Muscle of leg (tissue), 11 donors: Measurements from ENCODE around the gene IER3. TPM values are rescaled to one million over a fixed set of nuclear protein-coding genes. Genes with fewer than 3 reads are reported as not detected.

ENCODE experiments used
- DNase-seq: peaks from one replicate; pipeline ENCODE4 v3.0.0; 2013
- H3K27ac ChIP-seq: one replicate; pipeline ENCODE4 v1.5.1; 2013; ENCODE audit warnings: mild to moderate bottlenecking, low read length, control low read depth
- H3K27me3 ChIP-seq: one replicate; pipeline ENCODE4 v1.6.1; 2013; ENCODE audit warnings: low read length; ENCODE audit not compliant: control insufficient read depth, insufficient read depth
- H3K36me3 ChIP-seq: one replicate; pipeline ENCODE4 v1.6.1; 2013; ENCODE audit warnings: low read length; ENCODE audit not compliant: control insufficient read depth, insufficient read depth
- H3K4me1 ChIP-seq: one replicate; pipeline ENCODE4 v1.6.1; 2013; ENCODE audit warnings: low read length; ENCODE audit not compliant: control insufficient read depth, insufficient read depth
- H3K4me3 ChIP-seq: one replicate; pipeline ENCODE4 v1.5.1; 2013; ENCODE audit warnings: low read length, control low read depth
- H3K9me3 ChIP-seq: replicated peaks from 2 replicates; pipeline ENCODE4 v1.6.1; 2013; ENCODE audit warnings: low read depth, low read length; ENCODE audit not compliant: control insufficient read depth
- WGBS: methylation state at CpG from one replicate; pipeline ENCODE4 v1.1.5; 2013; ENCODE audit warnings: missing lambda C conversion rate; ENCODE audit not compliant: insufficient coverage; 5-methylcytosine and 5-hydroxymethylcytosine counted together
- polyA plus RNA-seq, 8 donors: library from polyadenylated mRNA; unstranded; fragments of 120-200 nt; gene quantifications; one replicate each; pipeline versions ENCODE4 v1.2.1 to v1.2.3, GENCODE V29; 2013; ENCODE audit warnings: inconsistent platforms in 1 of 8, low replicate concordance in 1 of 8; ENCODE audit not compliant: insufficient read length in 8 of 8, insufficient read depth in 1 of 8
- total RNA-seq: library from RNA; stranded (reverse); fragments of 120-200 nt; gene quantifications from one replicate; pipeline ENCODE4 v1.2.4, GENCODE V29; 2013

Gene IER3
- total and polyA plus RNA-seq, 9 donors: 5.8 to 22.6 (median 12.6) TPM

- H3K4me1 ChIP-seq: peaks cover 30% of the 10 kb centered on the region
- WGBS: 93% methylated on average over 9 of the region's 12 CpGs
- H3K9me3 ChIP-seq: no peaks in the 10 kb centered on the region
- no peak overlapping the region for H3K4me3 ChIP-seq
- H3K36me3 ChIP-seq: no peaks in the 10 kb centered on the region
- H3K27me3 ChIP-seq: no peaks in the 10 kb centered on the region
- no peak for DNase-seq
- no peak overlapping the region for H3K27ac ChIP-seq
Measured at GRCh38 chr6:30749554-30750378, 5.4 kb upstream of the IER3 start.

DNA sequence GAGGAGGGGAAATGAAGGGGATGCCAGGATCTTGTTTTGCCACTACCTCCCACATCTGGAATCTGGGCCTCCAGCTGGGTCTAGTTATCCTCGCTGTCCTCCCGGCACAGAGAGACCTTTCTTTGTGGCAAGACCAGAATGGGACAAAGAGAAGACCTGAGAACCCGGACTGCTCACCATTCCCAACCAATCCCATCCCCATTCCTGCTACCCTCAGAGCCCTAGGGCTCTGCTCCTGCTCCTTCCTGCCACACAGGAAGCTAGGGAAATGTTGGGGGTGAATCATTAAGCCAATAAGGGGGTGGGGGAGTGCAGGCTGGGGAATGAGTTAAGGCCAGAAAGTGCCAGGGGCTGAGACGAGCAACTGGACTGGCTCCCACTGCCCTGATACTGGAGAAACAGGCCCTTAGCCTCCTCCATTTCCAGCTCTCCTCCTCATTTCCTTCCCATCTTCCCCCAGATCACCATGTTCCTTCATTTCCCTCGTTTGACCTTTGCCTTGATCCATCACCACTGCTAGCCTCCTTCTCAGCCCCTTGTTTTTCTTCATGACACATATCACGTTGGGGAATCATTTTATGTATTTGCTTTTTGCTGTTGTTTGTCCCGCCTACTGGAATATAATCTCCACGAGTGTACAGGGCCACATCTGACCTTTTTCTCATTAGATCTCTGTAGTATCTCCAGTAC lies 4.6 kb upstream of the IER3 start:
- Histone ChIP-seq H3K27me3 (no peaks in the 10 kb centered on the region), H3K4me3 (no peak overlapping the region), H3K9me3 (no peaks in the 10 kb centered on the region), H3K27ac (no peak overlapping the region), H3K36me3 (no peaks in the 10 kb centered on the region), H3K4me1 (peaks cover 36% of the 10 kb centered on the region)
- DNase-seq: no peak
- 61% methylated on average over 3 of the region's 8 CpGs for WGBS

DNA sequence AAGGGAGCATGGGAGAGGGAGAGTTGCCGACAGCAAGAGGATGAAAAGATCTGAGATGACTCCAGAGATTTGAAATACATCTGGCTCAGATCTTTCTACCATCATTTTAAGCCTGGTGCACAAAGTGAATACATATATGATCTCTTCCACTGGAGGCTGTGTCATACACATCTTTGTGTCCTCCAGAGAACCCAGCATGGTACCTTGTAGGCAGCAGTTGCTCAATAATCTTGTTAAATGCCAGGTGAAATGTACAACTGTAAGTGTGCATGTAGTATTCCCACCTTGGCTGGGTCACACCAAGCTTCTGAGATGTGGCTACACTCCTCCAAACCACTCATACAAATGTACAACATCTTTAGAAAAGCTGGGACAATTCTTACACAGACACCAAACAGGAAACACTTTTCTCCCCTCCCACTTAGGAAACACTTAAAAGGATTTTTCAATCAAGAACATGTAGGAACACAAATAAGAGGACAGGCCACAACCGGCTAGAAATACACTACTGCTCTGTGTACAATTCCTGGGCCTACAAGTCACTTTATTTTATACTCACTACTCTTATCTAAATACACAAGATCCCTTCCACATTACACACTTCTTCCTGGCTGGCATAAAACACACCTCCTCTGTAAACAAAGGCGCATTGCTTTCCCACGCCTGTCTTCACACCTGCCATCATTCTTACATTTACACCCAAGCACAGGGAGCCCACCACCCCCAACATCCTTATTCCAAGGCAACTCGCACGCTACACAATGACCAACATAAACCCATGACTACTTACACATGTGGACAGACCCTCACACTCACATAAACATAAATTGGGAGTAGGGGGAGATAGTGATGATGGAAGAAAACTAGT lies 3.8 kb upstream of the IER3 start:
- Histone ChIP-seq H3K4me3 (no peak overlapping the region), H3K9me3 (no peaks in the 10 kb centered on the region), H3K36me3 (no peaks in the 10 kb centered on the region), H3K27ac (no peak overlapping the region), H3K4me1 (peaks cover 42% of the 10 kb centered on the region), H3K27me3 (no peaks in the 10 kb centered on the region)
- 48% methylated on average over 3 of the region's 6 CpGs for WGBS
- DNase-seq: no peak

DNA sequence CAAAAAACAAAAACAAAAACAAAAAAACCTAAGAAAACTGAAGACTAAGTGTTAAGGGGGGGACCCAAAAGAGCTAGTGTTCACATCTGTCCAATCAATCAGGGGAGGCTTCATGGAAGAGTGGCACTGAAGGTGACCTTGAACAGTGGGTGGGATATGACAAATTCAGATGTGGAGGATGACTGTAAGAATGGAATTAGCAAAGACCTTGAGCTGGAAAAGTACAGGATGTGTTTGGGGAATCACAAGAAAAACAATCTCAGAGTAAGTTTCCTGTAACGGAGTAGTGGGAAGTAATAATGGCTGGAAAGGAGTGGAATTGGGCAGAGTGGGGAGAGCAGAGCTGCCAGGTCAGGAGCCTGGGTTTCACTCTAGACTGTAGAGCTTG lies 2.9 kb upstream of the IER3 start:
- 80% methylated on average over 1 of the region's 1 CpG for WGBS
- no peak overlapping the region for H3K27ac ChIP-seq
- peaks cover 38% of the 10 kb centered on the region for H3K4me1 ChIP-seq
- no peak for DNase-seq
- H3K27me3 ChIP-seq: no peaks in the 10 kb centered on the region
- no peaks in the 10 kb centered on the region for H3K9me3 ChIP-seq
- H3K4me3 ChIP-seq: no peak overlapping the region
- no peaks in the 10 kb centered on the region for H3K36me3 ChIP-seq

- 7% methylated on average over 41 of the region's 55 CpGs for WGBS
Measured at GRCh38 chr6:30743099-30744053, 971 bp downstream of the IER3 start.

GRCh38 chr6:30742316-30743098 lies 1.8 kb downstream of the IER3 start, which contains the start of gene FLOT1:
FLOT1 (minus strand) TSS chr6:30742687; CDS start chr6:30742189, 498 bp downstream.
- WGBS: under 1% methylated on average over 60 of the region's 66 CpGs
- Histone ChIP-seq H3K9me3 (no peaks in the 10 kb centered on the region), H3K27ac (peak within 1 kb of the TSS; percentile 97), H3K36me3 (peaks cover 36% of the 10 kb centered on the region), H3K27me3 (no peaks in the 10 kb centered on the region), H3K4me1 (peaks cover 37% of the 10 kb centered on the region), H3K4me3 (peak within 1 kb of the TSS; percentile 95)
- peak; percentile 96 for DNase-seq

More at GRCh38 chr6:30743099-30744053, 971 bp downstream of the IER3 start:
- Histone ChIP-seq H3K36me3 (peaks cover 27% of the 10 kb centered on the region), H3K4me1 (peaks cover 37% of the 10 kb centered on the region), H3K27ac (peak overlapping the region; percentile 97), H3K27me3 (no peaks in the 10 kb centered on the region), H3K9me3 (no peaks in the 10 kb centered on the region), H3K4me3 (peak overlapping the region; percentile 95)
- peak; percentile 60 for DNase-seq

DNA sequence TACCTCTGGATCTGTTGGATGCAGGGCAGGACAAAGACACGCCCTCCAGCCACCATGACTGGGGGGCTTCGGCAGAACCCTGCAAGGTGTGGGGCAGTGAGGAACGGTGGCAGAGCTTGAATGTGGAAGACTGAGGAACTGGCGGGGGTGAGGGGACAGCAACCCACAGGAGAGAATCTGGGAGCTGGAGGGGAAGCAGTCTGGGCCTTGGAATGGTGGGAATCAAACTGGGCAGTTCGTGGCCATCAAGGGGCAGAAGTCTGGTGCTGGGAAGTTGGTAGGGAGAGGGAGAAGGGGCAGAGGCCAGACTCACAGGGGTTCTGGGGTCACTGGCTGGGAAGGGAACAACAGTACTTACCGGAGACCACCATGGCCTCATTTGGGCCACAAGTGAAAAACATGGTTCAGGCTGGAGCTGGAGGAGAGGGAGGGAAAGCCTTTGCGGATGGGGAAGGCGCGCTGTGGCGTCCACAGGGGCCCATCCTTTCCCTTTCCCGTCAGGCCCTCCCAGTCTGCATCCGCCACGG lies 2.5 kb downstream of the IER3 start:
- Histone ChIP-seq H3K4me1 (peaks cover 38% of the 10 kb centered on the region), H3K27ac (peak overlapping the region; percentile 97), H3K27me3 (no peaks in the 10 kb centered on the region), H3K9me3 (no peaks in the 10 kb centered on the region), H3K36me3 (peaks cover 43% of the 10 kb centered on the region), H3K4me3 (peak overlapping the region; percentile 95)
- peak; percentile 76 for DNase-seq
- WGBS: 6% methylated on average over 13 of the region's 13 CpGs

GRCh38 chr6:30741063-30741779 lies 3.1 kb downstream of the IER3 start:
- no peaks in the 10 kb centered on the region for H3K27me3 ChIP-seq
- H3K4me3 ChIP-seq: peak overlapping the region; percentile 95
- 77% methylated on average over 6 of the region's 8 CpGs for WGBS
- DNase-seq: no peak
- peak overlapping the region; percentile 97 for H3K27ac ChIP-seq
- peaks cover 38% of the 10 kb centered on the region for H3K4me1 ChIP-seq
- peaks cover 45% of the 10 kb centered on the region for H3K36me3 ChIP-seq
- no peaks in the 10 kb centered on the region for H3K9me3 ChIP-seq
